Neural progenitor cell (in vitro differentiated cells): ENCODE measurements around the gene ERCC5. TPM values are rescaled to one million over a fixed set of nuclear protein-coding genes. Genes with fewer than 3 reads are reported as not detected.

Experiments
- DNase-seq: peaks from one replicate; pipeline ENCODE4 v3.0.0-alpha.2; 2016; ENCODE audit warnings: low spot score
- H2AFZ ChIP-seq: fragments of 200-600 bp; sonication (generic); replicated peaks from 2 replicates; pipeline ENCODE4 v1.6.1; 2016; ENCODE audit warnings: antibody characterized with exemption
- H3F3A ChIP-seq: fragments of 200-600 bp; sonication (generic); 2 replicates; pipeline ENCODE4 v1.6.1; 2016; ENCODE audit warnings: antibody characterized with exemption, low read depth
- H3K27ac ChIP-seq: fragments of 200-600 bp; sonication (generic); 2 replicates; pipeline ENCODE4 v1.5.1; 2016; ENCODE audit warnings: mild to moderate bottlenecking
- H3K27me3 ChIP-seq: fragments of 200-600 bp; sonication (generic); 2 replicates; pipeline ENCODE4 v1.6.1; 2016; ENCODE audit warnings: mild to moderate bottlenecking, moderate library complexity
- H3K36me3 ChIP-seq: fragments of 200-600 bp; sonication (generic); 2 replicates; pipeline ENCODE4 v1.5.1; 2016
- H3K4me1 ChIP-seq: fragments of 200-600 bp; sonication (generic); 2 replicates; pipeline ENCODE4 v1.6.1; 2016; ENCODE audit warnings: mixed run types
- H3K4me2 ChIP-seq: fragments of 200-600 bp; sonication (generic); 2 replicates; pipeline ENCODE4 v1.6.1; 2016
- H3K4me3 ChIP-seq: fragments of 200-600 bp; sonication (generic); 2 replicates; pipeline ENCODE4 v1.5.1; 2016
- H3K79me2 ChIP-seq: fragments of 200-600 bp; sonication (generic); 2 replicates; pipeline ENCODE4 v1.6.1; 2016; ENCODE audit warnings: low read depth
- H3K9ac ChIP-seq: fragments of 200-600 bp; sonication (generic); 2 replicates; pipeline ENCODE4 v1.6.1; 2016
- H3K9me3 ChIP-seq: fragments of 200-600 bp; sonication (generic); 2 replicates; pipeline ENCODE4 v1.5.1; 2016; ENCODE audit warnings: low read depth
- H4K20me1 ChIP-seq: fragments of 200-600 bp; sonication (generic); 2 replicates; pipeline ENCODE4 v1.6.1; 2016; ENCODE audit warnings: low read depth
- H3K27ac Mint-ChIP-seq: 3 replicates; pipeline ENCODE4 v1.8.0; 2021; ENCODE audit warnings: mixed read lengths
- H3K27me3 Mint-ChIP-seq: 2 replicates; pipeline ENCODE4 v1.8.0; 2022; ENCODE audit warnings: low read depth, mild to moderate bottlenecking, inconsistent platforms, moderate library complexity, mixed read lengths; ENCODE audit not compliant: insufficient read depth
- H3K36me3 Mint-ChIP-seq: 3 replicates; pipeline ENCODE4 v1.8.0; 2021; ENCODE audit warnings: mixed read lengths
- H3K4me1 Mint-ChIP-seq: 3 replicates; pipeline ENCODE4 v1.8.0; 2021; ENCODE audit warnings: mixed read lengths
- H3K4me3 Mint-ChIP-seq: 3 replicates; pipeline ENCODE4 v1.8.0; 2021; ENCODE audit warnings: mild to moderate bottlenecking, moderate library complexity, mixed read lengths
- H3K9me3 Mint-ChIP-seq: 3 replicates; pipeline ENCODE4 v1.8.0; 2020; ENCODE audit warnings: mixed read lengths
- EZH2 ChIP-seq: fragments of 200-600 bp; sonication (generic); IDR thresholded peaks from 2 replicates; pipeline ENCODE4 v1.6.1; 2017; ENCODE audit warnings: antibody characterized with exemption, mild to moderate bottlenecking, moderate library complexity
- EZH2phosphoT487 ChIP-seq: fragments of 200-600 bp; sonication (generic); IDR thresholded peaks from 2 replicates; pipeline ENCODE4 v1.6.1; 2017; ENCODE audit warnings: antibody characterized with exemption
- total RNA-seq: library from RNA; depleted of rRNA; stranded (reverse); fragments of >200 nt; gene quantifications from 2 replicates; pipeline ENCODE4 v1.2.3, GENCODE V29; 2015; ENCODE audit warnings: low replicate concordance
- TF ChIP-seq, protein P1 (sequence below): fragments of 200-600 bp; sonication (generic); IDR thresholded peaks from 2 replicates; pipeline ENCODE4 v1.5.1; 2017; ENCODE audit warnings: antibody characterized with exemption, mild to moderate bottlenecking

ERCC5 gene
- total RNA-seq, 1 donor from 2014 or later, result 35.1 TPM

GRCh38 chr13:102812611-102813287 lies 33.1 kb upstream of the ERCC5 start:
- H3K27ac Mint-ChIP-seq, result peak overlapping the region; percentile 57
- Histone ChIP-seq H3K4me2 (no peak overlapping the region), H3K27me3 (no peaks in the 10 kb centered on the region), H3K9ac (no peak overlapping the region), H3F3A (no peaks in the 10 kb centered on the region), H4K20me1 (no peaks in the 10 kb centered on the region), H3K79me2 (no peaks in the 10 kb centered on the region), H3K36me3 (peaks cover 5% of the 10 kb centered on the region), H3K4me3 (no peak overlapping the region), H3K9me3 (no peaks in the 10 kb centered on the region), H3K4me1 (no peaks in the 10 kb centered on the region), H3K27ac (no peak overlapping the region), H2AFZ (no peak overlapping the region)
- no peak for TF ChIP-seq EZH2phosphoT487
- TF ChIP-seq EZH2, result no peak
- TF ChIP-seq, protein P1, sequence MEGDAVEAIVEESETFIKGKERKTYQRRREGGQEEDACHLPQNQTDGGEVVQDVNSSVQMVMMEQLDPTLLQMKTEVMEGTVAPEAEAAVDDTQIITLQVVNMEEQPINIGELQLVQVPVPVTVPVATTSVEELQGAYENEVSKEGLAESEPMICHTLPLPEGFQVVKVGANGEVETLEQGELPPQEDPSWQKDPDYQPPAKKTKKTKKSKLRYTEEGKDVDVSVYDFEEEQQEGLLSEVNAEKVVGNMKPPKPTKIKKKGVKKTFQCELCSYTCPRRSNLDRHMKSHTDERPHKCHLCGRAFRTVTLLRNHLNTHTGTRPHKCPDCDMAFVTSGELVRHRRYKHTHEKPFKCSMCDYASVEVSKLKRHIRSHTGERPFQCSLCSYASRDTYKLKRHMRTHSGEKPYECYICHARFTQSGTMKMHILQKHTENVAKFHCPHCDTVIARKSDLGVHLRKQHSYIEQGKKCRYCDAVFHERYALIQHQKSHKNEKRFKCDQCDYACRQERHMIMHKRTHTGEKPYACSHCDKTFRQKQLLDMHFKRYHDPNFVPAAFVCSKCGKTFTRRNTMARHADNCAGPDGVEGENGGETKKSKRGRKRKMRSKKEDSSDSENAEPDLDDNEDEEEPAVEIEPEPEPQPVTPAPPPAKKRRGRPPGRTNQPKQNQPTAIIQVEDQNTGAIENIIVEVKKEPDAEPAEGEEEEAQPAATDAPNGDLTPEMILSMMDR, result no peak
- H3K27me3 Mint-ChIP-seq, result peaks cover 3% of the 10 kb centered on the region
- H3K9me3 Mint-ChIP-seq, result peaks cover 14% of the 10 kb centered on the region
- peaks cover 23% of the 10 kb centered on the region for H3K36me3 Mint-ChIP-seq
- H3K4me3 Mint-ChIP-seq, result no peak overlapping the region
- DNase-seq, result peak; percentile 8
- H3K4me1 Mint-ChIP-seq, result peaks cover 8% of the 10 kb centered on the region

GRCh38 chr13:102814025-102814607 lies 31.7 kb upstream of the ERCC5 start:
- Histone ChIP-seq H3K79me2 (no peaks in the 10 kb centered on the region), H3K9ac (no peak overlapping the region), H3F3A (no peaks in the 10 kb centered on the region), H3K9me3 (no peaks in the 10 kb centered on the region), H3K27ac (no peak overlapping the region), H3K36me3 (peaks cover 5% of the 10 kb centered on the region), H2AFZ (no peak overlapping the region), H3K4me2 (no peak overlapping the region), H3K4me3 (no peak overlapping the region), H3K27me3 (no peaks in the 10 kb centered on the region), H4K20me1 (no peaks in the 10 kb centered on the region), H3K4me1 (no peaks in the 10 kb centered on the region)
- Mint-ChIP-seq H3K9me3 (peaks cover 14% of the 10 kb centered on the region), H3K36me3 (peaks cover 22% of the 10 kb centered on the region), H3K4me3 (no peak overlapping the region), H3K27me3 (peaks cover 3% of the 10 kb centered on the region), H3K27ac (no peak overlapping the region), H3K4me1 (peaks cover 8% of the 10 kb centered on the region)
- TF ChIP-seq EZH2 (no peak), EZH2phosphoT487 (no peak)
- TF ChIP-seq, protein P1, result no peak
- DNase-seq, result no peak

DNA sequence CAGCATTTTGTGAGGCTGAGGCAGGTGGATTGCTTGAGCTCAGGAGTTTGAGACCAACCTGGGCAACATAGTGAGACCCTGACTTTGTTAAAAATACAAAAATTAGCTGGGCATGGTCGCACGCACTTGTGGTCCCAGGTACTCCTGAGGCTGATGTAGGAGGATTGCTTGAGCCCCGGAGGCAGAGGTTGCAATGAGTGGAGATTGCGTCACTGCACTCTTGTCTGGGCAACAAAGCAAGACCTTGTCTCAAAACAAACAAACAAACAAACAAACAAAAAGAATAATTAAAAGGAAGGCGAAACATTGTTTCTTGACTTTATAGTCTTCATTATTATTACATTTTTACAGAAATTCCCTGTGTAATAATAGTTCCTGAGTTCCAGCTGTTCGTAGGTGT lies 31.0 kb upstream of the ERCC5 start:
- peaks cover 14% of the 10 kb centered on the region for H3K9me3 Mint-ChIP-seq
- no peaks in the 10 kb centered on the region for H3K79me2 ChIP-seq

More for the DNA sequence above, 31.0 kb upstream of the ERCC5 start:
- DNase-seq, result no peak
- Histone ChIP-seq H2AFZ (no peak overlapping the region), H3K4me2 (no peak overlapping the region), H3K4me1 (no peaks in the 10 kb centered on the region), H3K27me3 (no peaks in the 10 kb centered on the region), H3K4me3 (no peak overlapping the region), H3K27ac (no peak overlapping the region), H3F3A (no peaks in the 10 kb centered on the region), H4K20me1 (no peaks in the 10 kb centered on the region), H3K36me3 (peaks cover 5% of the 10 kb centered on the region), H3K9ac (no peak overlapping the region), H3K9me3 (no peaks in the 10 kb centered on the region)
- Mint-ChIP-seq H3K4me3 (no peak overlapping the region), H3K36me3 (peaks cover 23% of the 10 kb centered on the region), H3K4me1 (peaks cover 8% of the 10 kb centered on the region), H3K27me3 (peaks cover 3% of the 10 kb centered on the region), H3K27ac (no peak overlapping the region)
- TF ChIP-seq EZH2, result no peak
- no peak for TF ChIP-seq EZH2phosphoT487
- TF ChIP-seq, protein P1, result no peak
